T-cell (primary cell): ENCODE results near the gene SFMBT2. TPM values are rescaled to one million over a fixed set of nuclear protein-coding genes. Genes with fewer than 3 reads are reported as not detected.

Experiments
- ATAC-seq, 4 experiments: fragments of 200-7000 bp in 3 of 4; fragments of 150-1000 bp in 1 of 4; cut with Tn5 transposase; replicated peaks in 1 of 4; 1 replicate in 3 of 4; 2 replicates in 1 of 4; pipeline ENCODE4 v1.10.0; 2021; ENCODE audit warnings: moderate library complexity in 3 of 4, mild to moderate bottlenecking in 2 of 4, moderate number of reproducible peaks in 1 of 4
- CTCF ChIA-PET, 2 donors: fragments of 300-600 bp; sonication (Branson Sonifier 250); formaldehyde crosslinking; loops; one replicate each; lab custom pipeline; 2022; ENCODE audit warnings: antibody characterized with exemption in 2 of 2; lab: Charles Lee
- POLR2A ChIA-PET, 2 donors: fragments of 300-600 bp; sonication (Branson Sonifier 250); formaldehyde crosslinking; loops; one replicate each; lab custom pipeline; 2022; ENCODE audit warnings: antibody characterized with exemption in 2 of 2; lab: Charles Lee
- DNase-seq, 35 experiments: peaks; one replicate each; pipeline versions ENCODE4 v3.0.0 to v3.0.0-alpha.2; 2013 to 2023
- H3K27ac ChIP-seq: one replicate; pipeline ENCODE4 v1.5.1; 2013; ENCODE audit warnings: low read length
- H3K27me3 ChIP-seq, 2 experiments: replicated peaks in 1 of 2; 1 replicate in 1 of 2; 2 replicates in 1 of 2; pipeline versions ENCODE4 v1.6.1 to v1.7.0; 2013; ENCODE audit warnings: low read length in 1 of 2, mixed read lengths in 1 of 2; ENCODE audit not compliant: control insufficient read depth in 2 of 2, insufficient read depth in 2 of 2; ENCODE audit errors: extremely low read depth in 1 of 2
- H3K36me3 ChIP-seq, 2 donors: 1 replicate in 1 of 2; 2 replicates in 1 of 2; pipeline versions ENCODE4 v1.6.1 to v1.7.0; 2013; ENCODE audit warnings: low read length in 1 of 2; ENCODE audit not compliant: control insufficient read depth in 2 of 2, insufficient read depth in 1 of 2; ENCODE audit errors: extremely low read depth in 1 of 2
- H3K4me1 ChIP-seq, 2 experiments: 1 replicate in 1 of 2; 2 replicates in 1 of 2; pipeline versions ENCODE4 v1.6.1 to v1.7.0; 2013; ENCODE audit warnings: low read length in 2 of 2, mixed read lengths in 1 of 2; ENCODE audit not compliant: insufficient read depth in 2 of 2, control insufficient read depth in 1 of 2; ENCODE audit errors: extremely low read depth in 1 of 2
- H3K4me3 ChIP-seq, 2 donors: 1 replicate in 1 of 2; 2 replicates in 1 of 2; pipeline versions ENCODE4 v1.5.1 to v1.7.0; 2013; ENCODE audit warnings: mild to moderate bottlenecking in 2 of 2, low read length in 1 of 2, moderate library complexity in 1 of 2; ENCODE audit not compliant: control insufficient read depth in 1 of 2; ENCODE audit errors: extremely low read depth in 1 of 2
- H3K9me3 ChIP-seq: 2 replicates; pipeline ENCODE4 v1.7.0; 2013
- H3K27ac Mint-ChIP-seq, 2 donors: one replicate each; pipeline ENCODE4 v1.8.0; 2020 to 2021; ENCODE audit warnings: mild to moderate bottlenecking in 2 of 2, mixed read lengths in 2 of 2
- H3K27me3 Mint-ChIP-seq, 2 donors: one replicate each; pipeline ENCODE4 v1.8.0; 2021 to 2022; ENCODE audit warnings: mixed read lengths in 2 of 2
- H3K36me3 Mint-ChIP-seq: one replicate; pipeline ENCODE4 v1.8.0; 2021; ENCODE audit warnings: mixed read lengths
- H3K4me1 Mint-ChIP-seq, 3 donors: one replicate each; pipeline ENCODE4 v1.8.0; 2020 to 2022; ENCODE audit warnings: mixed read lengths in 3 of 3, mild to moderate bottlenecking in 1 of 3
- H3K4me3 Mint-ChIP-seq, 3 donors: one replicate each; pipeline ENCODE4 v1.8.0; 2020 to 2022; ENCODE audit warnings: mild to moderate bottlenecking in 3 of 3, mixed read lengths in 3 of 3, moderate library complexity in 3 of 3
- H3K9me3 Mint-ChIP-seq, 3 donors: one replicate each; pipeline ENCODE4 v1.8.0; 2020 to 2022; ENCODE audit warnings: mixed read lengths in 3 of 3
- WGBS: methylation state at CpG from one replicate; pipeline ENCODE4 v1.1.5; 2013; ENCODE audit warnings: missing lambda C conversion rate; ENCODE audit not compliant: insufficient coverage; 5-methylcytosine and 5-hydroxymethylcytosine counted together
- total RNA-seq, 35 experiments: library from RNA in 6 of 35; stranded (reverse) in 6 of 35; fragments of 120-200 nt in 1 of 35; gene quantifications; one replicate each; pipeline versions ENCODE4 v1.2.1 to v1.2.4 and lab custom pipeline; 2013 to 2026

Gene SFMBT2
- total RNA-seq, 5 donors from 2014 or later (not counting 1 experiment from before 2014, with no cell fraction given): 32.7 to 38.3 (median 36.8) TPM

DNA sequence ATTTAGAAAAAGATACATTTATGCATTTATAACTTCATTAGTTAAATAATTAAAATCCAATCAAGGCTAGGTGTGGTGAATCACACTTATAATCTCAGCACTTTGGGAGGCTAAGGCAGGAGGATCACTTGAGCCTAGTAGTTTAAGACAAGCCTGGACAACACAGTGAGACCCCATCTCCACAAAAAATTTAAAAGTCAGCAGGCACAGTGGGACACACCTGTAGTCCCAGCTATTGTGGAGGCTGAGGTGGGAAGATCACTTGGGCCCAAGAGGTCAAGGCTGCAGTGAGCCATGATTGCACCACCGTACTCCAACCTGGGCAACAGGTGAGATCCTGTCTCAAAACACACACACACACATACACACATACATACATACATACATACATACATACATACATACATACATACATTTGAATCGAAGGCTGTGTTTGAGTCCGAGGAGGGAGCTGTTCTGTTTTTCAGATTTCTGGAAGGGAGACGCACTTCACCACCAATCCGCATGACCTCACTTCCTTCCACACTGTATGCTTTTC, 30.1 kb downstream of the SFMBT2 start:
- Mint-ChIP-seq H3K36me3 (peaks cover 47% of the 10 kb centered on the region), H3K4me3 (no peak overlapping the region), H3K9me3 (no peaks in the 10 kb centered on the region), H3K27me3 (no peaks in the 10 kb centered on the region), H3K27ac (peak overlapping the region; percentile 41 to 69), H3K4me1 (peaks cover 37 to 48% (median 45%) of the 10 kb centered on the region in 3 donors)
- ATAC-seq (no peak), DNase-seq (no peak)
- H3K27ac ChIP-seq: no peak overlapping the region
- 89% methylated on average over 2 of the region's 5 CpGs for WGBS
- no peak overlapping the region for H3K4me3 ChIP-seq
- H3K27me3 ChIP-seq: no peaks in the 10 kb centered on the region
- peaks cover 9 to 25% of the 10 kb centered on the region in 2 experiments for H3K4me1 ChIP-seq
- ChIA-PET CTCF (no interaction called here), POLR2A (no interaction called here)
- H3K9me3 ChIP-seq: no peaks in the 10 kb centered on the region
- H3K36me3 ChIP-seq: peaks cover 6 to 36% of the 10 kb centered on the region in 2 donors

- CTCF ChIA-PET: no interaction called here
- peaks cover 4 to 18% of the 10 kb centered on the region in 2 experiments for H3K4me1 ChIP-seq
- no peaks in the 10 kb centered on the region for H3K9me3 ChIP-seq
- peaks cover 6 to 43% of the 10 kb centered on the region in 2 donors for H3K36me3 ChIP-seq
- H3K4me3 Mint-ChIP-seq: no peak overlapping the region
- peak overlapping the region in 1 of 2 donors; percentile 58 for H3K27ac Mint-ChIP-seq
- 60% methylated on average over 2 of the region's 8 CpGs for WGBS
- no peaks in the 10 kb centered on the region for H3K27me3 ChIP-seq
- H3K4me3 ChIP-seq: no peak overlapping the region
- ATAC-seq (peak in 1 of 4 experiments; percentile 25), DNase-seq (peak in 1 of 35 experiments; percentile 8)
- no peaks in the 10 kb centered on the region for H3K9me3 Mint-ChIP-seq
- H3K36me3 Mint-ChIP-seq: peaks cover 57% of the 10 kb centered on the region
- H3K27ac ChIP-seq: peak overlapping the region; percentile 24
- POLR2A ChIA-PET: interaction anchor here in 1 of 2 donors (0.6 to 0.8 kb wide), 2 partner anchors 121 to 213 kb away, joined by 3 to 4 read pairs; no protein-coding TSS in a partner anchor
- no peaks in the 10 kb centered on the region for H3K27me3 Mint-ChIP-seq
- H3K4me1 Mint-ChIP-seq: peaks cover 22 to 42% (median 38%) of the 10 kb centered on the region in 3 donors
These were observed 32.0 kb downstream of the SFMBT2 start for GRCh38 chr10:7378602-7379403.

DNA sequence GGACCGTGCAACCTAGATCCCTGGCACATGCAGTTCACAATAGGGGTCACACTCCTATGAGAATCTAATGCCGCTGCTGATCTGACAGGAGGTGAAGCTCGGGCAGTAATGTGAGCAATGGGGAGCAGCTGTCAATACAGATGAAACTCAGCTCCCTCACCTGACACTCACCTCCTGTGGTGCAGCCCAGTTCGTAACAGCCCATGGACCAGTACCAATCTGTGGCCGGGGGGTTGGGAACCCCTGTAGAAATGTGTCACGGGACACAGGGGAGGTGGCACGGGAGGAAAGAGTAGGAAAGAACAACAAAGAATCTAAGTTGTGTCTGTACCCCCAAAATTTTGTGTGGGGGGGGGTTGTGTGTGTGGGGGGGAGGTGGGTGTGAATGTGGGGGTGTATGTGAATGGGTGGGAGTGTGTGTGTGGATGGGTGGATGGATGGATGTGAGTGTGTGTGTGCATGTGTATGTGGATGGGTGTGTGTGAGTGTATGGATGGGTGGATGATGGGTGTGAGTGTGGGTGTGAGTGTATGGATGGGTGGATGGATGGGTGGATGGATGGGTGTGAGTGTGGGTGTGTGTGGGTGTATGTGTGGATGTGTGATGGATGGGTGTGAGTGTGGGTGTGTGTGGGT, 33.1 kb downstream of the SFMBT2 start:
- WGBS: 96% methylated on average over 4 of the region's 7 CpGs
- H3K9me3 ChIP-seq: no peaks in the 10 kb centered on the region
- H3K4me3 ChIP-seq: no peak overlapping the region
- H3K27me3 ChIP-seq: no peaks in the 10 kb centered on the region
- DNase-seq: no peak
- no peaks in the 10 kb centered on the region for H3K27me3 Mint-ChIP-seq
- no peak overlapping the region for H3K4me3 Mint-ChIP-seq
- H3K4me1 ChIP-seq: peaks cover 0 to 8% of the 10 kb centered on the region in 2 experiments
- CTCF ChIA-PET: no interaction called here
- H3K27ac Mint-ChIP-seq: no peak overlapping the region
- no peaks in the 10 kb centered on the region for H3K9me3 Mint-ChIP-seq
- H3K27ac ChIP-seq: no peak overlapping the region
- POLR2A ChIA-PET: no interaction called here
- peaks cover 67% of the 10 kb centered on the region for H3K36me3 Mint-ChIP-seq
- H3K4me1 Mint-ChIP-seq: peaks cover 21 to 35% (median 34%) of the 10 kb centered on the region in 3 donors
- H3K36me3 ChIP-seq: peaks cover 14 to 54% of the 10 kb centered on the region in 2 donors
- ATAC-seq: no peak

DNA sequence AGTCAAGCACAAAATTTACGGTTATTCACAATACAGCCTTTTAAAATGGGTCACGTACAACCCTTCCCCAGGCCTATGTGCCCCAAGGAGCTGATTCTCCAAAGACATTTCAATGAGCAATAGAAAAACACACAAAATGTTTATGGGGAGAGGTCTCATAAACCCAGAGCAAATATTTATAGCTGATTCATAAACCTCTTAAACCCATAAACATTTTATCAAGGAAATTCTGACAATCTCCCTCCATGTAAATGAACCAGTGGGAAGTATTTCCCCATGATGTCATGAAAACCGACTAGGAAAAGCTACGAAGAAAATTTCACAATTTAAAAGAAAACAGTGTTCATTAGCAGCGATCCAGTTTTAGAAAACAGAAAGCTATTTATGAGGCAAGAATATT, 36.0 kb downstream of the SFMBT2 start:
- Mint-ChIP-seq H3K4me1 (peaks cover 15 to 27% (median 22%) of the 10 kb centered on the region in 3 donors), H3K4me3 (no peak overlapping the region), H3K36me3 (peaks cover 73% of the 10 kb centered on the region), H3K9me3 (no peaks in the 10 kb centered on the region), H3K27me3 (no peaks in the 10 kb centered on the region), H3K27ac (no peak overlapping the region)
- ATAC-seq: no peak
- H3K36me3 ChIP-seq: peaks cover 15 to 42% of the 10 kb centered on the region in 2 donors
- H3K4me1 ChIP-seq: peaks cover 0 to 7% of the 10 kb centered on the region in 2 experiments
- no peak for DNase-seq
- H3K27me3 ChIP-seq: no peaks in the 10 kb centered on the region
- WGBS: 100% methylated on average over 1 of the region's 5 CpGs
- no peaks in the 10 kb centered on the region for H3K9me3 ChIP-seq
- POLR2A ChIA-PET: no interaction called here
- CTCF ChIA-PET: no interaction called here
- H3K27ac ChIP-seq: no peak overlapping the region
- no peak overlapping the region for H3K4me3 ChIP-seq

DNA sequence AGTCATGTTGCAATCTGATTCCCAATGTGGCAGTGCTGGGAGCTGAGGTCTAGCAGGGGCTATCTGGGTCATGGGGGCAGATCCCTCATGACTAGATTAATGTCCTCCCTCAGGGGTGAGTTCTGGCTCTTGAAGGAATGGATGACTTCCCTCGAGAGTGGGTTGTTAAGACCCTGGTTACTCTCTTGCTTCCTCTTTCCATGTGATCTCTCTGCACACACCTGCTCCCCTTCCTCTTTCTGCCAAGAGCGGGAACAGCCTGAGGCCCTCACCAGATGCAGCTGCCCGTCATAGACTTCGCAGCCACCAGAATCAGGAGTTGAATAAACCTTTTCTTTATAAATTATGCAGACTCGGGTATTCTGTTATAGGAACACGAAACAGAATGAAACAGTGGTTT, 37.8 kb downstream of the SFMBT2 start:
- no peaks in the 10 kb centered on the region for H3K9me3 Mint-ChIP-seq
- no peak overlapping the region for H3K27ac ChIP-seq
- peaks cover 11 to 19% (median 16%) of the 10 kb centered on the region in 3 donors for H3K4me1 Mint-ChIP-seq
- H3K4me3 Mint-ChIP-seq: no peak overlapping the region
- no peak overlapping the region for H3K4me3 ChIP-seq
- no peaks in the 10 kb centered on the region for H3K27me3 ChIP-seq
- H3K4me1 ChIP-seq: no peaks in the 10 kb centered on the region
- H3K36me3 Mint-ChIP-seq: peaks cover 73% of the 10 kb centered on the region
- H3K27ac Mint-ChIP-seq: no peak overlapping the region
- ATAC-seq (no peak), DNase-seq (no peak)
- ChIA-PET CTCF (no interaction called here), POLR2A (no interaction called here)
- WGBS: no CpG with 5 or more reads among the region's 6 CpGs
- H3K9me3 ChIP-seq: no peaks in the 10 kb centered on the region
- H3K27me3 Mint-ChIP-seq: no peaks in the 10 kb centered on the region
- peaks cover 15 to 51% of the 10 kb centered on the region in 2 donors for H3K36me3 ChIP-seq

- H3K36me3 Mint-ChIP-seq: peaks cover 72% of the 10 kb centered on the region
These were observed 38.3 kb downstream of the SFMBT2 start for GRCh38 chr10:7372504-7372903.

More at GRCh38 chr10:7372504-7372903, 38.3 kb downstream of the SFMBT2 start:
- Histone ChIP-seq H3K27ac (no peak overlapping the region), H3K9me3 (no peaks in the 10 kb centered on the region), H3K4me1 (no peaks in the 10 kb centered on the region), H3K27me3 (no peaks in the 10 kb centered on the region), H3K4me3 (no peak overlapping the region), H3K36me3 (peaks cover 15 to 54% of the 10 kb centered on the region in 2 donors)
- POLR2A ChIA-PET: no interaction called here
- Mint-ChIP-seq H3K4me1 (peaks cover 11 to 17% (median 16%) of the 10 kb centered on the region in 3 donors), H3K4me3 (no peak overlapping the region), H3K9me3 (no peaks in the 10 kb centered on the region), H3K27ac (no peak overlapping the region), H3K27me3 (no peaks in the 10 kb centered on the region)
- no peak for ATAC-seq
- DNase-seq: no peak
- WGBS: 100% methylated on average over 7 of the region's 8 CpGs
- CTCF ChIA-PET: no interaction called here
